ENCODE results near the gene WSCD1.

Gene WSCD1

DNA sequence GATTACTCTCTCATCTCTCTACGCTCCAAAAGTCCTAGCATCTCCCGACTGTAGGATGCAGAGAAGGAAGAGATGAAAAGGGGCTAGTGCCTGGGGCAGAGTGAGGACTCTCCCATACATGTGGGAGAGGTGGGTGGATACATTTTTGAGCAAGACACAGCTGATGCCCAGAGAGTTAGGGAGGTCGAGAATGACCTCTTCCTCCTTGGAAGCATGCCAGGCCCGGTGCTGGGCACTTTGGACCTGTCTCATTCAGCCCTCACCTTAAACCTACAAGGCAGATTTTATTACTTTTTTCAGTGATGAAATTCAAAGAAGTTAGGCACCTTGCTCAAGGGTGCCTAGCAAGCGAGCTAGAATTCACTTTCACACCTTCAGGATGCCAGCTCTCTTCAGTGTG is 38.2 kb downstream of the WSCD1 start:
- DNase-seq (ENCODE audit: low spot score), result no peak

DNA sequence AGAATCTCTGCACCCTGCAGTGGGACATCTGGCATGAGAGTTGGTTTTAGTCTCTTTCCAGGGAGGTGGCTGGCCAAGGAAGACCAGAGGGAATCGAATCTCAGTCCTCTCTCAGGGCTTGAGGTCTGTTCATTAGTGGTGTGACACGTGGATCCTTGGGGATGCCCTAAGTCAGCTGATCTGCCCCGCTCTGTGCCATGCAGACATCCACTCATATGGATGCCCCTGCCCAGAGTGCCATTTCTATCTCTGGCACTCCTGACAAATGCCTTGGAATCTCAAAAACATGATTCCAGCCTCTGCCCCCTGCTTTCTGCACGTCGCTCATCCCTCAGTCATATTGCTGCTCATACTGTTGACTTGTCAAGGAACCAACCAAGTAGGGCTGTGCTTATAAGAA is 38.8 kb downstream of the WSCD1 start:
- no peak for DNase-seq (ENCODE audit: low spot score)

- DNase-seq (ENCODE audit: low spot score), result no peak
Observed at GRCh38 chr17:6109536-6109935, 39.4 kb downstream of the WSCD1 start.

DNA sequence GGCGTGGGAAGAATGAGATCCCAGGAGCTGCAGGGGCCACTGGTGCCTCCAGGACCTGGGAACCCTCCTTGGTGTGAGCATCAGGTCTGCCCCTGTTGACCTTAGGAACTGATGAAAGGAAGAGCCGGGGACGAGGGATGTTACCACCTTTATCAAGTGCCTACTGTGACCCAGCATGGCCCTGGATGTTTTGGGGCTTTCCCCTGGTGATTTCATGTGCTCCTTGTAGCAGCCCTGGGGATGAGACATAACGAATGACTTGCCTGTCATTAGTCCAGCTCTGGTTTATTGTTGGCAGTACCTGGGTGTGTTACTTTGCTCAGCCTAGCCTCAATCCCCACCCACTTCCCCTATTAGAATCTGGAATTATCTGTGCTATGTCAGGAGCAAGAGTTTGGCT is 39.9 kb downstream of the WSCD1 start:
- no peak for DNase-seq (ENCODE audit: low spot score)

GRCh38 chr17:6110592-6110991 is 40.4 kb downstream of the WSCD1 start:
- no peak for DNase-seq (ENCODE audit: low spot score)

DNA sequence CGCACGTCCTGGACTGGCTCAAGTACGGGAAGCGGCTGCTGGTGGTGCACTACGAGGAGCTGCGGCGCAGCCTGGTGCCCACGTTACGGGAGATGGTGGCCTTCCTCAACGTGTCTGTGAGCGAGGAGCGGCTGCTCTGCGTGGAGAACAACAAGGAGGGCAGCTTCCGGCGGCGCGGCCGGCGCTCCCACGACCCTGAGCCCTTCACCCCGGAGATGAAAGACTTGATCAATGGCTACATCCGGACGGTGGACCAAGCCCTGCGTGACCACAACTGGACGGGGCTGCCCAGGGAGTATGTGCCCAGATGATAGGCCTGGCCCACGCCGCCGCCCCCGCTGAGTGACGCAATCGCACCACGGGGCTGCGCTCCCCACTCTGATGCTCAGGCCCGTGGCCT is 50.2 kb downstream of the WSCD1 start:
- DNase-seq (ENCODE audit: low spot score), result no peak

DNA sequence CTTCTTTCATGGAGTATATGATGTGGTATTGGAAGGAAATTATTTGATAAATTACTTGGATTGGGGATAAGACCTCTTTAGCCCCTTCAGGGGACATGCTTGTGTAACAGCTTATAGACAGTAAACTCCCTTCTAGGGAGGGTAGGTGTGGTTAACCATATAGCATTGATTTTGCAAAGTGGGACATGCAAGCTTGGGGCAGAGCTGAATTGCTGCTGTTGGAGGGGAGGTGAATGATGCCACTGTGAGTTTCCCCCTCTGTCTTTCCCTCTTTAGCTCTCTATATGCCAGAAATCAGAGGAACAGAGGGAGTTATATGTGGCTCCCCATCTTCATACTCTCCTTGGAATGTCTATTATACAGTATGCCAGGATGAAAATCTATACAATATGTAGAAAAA is 54.7 kb downstream of the WSCD1 start:
- no peak for DNase-seq (ENCODE audit: low spot score)

- DNase-seq (ENCODE audit: low spot score), result no peak
Observed at GRCh38 chr17:6126768-6127167, 56.6 kb downstream of the WSCD1 start.

- DNase-seq (ENCODE audit: low spot score), result no peak
Observed at GRCh38 chr17:6134721-6135120, 64.5 kb downstream of the WSCD1 start.

DNA sequence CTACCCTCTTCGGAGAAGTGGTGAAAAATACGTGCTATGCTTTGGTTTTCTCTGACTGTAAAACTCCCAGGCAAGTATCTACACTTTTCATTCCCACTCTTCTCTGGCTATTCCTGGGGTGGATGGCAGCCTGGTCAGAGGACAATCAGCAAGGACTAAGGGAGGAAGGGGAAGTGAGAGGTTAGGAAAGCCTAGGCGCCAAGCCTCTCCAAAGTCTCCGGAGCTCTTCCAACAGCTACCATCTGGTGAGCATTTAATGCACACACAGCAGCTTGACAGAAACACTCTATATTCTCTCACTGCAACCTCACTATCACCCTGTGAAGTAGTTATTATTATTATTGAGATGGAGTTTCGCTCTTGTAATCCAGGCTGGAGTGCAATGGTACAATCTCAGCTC is 65.1 kb downstream of the WSCD1 start:
- DNase-seq (ENCODE audit: low spot score), result no peak

GRCh38 chr17:6135996-6136395 is 65.8 kb downstream of the WSCD1 start:
- DNase-seq (ENCODE audit: low spot score), result no peak

GRCh38 chr17:6137716-6138502 is 67.7 kb downstream of the WSCD1 start:
- no peak for DNase-seq (ENCODE audit: low spot score)

DNA sequence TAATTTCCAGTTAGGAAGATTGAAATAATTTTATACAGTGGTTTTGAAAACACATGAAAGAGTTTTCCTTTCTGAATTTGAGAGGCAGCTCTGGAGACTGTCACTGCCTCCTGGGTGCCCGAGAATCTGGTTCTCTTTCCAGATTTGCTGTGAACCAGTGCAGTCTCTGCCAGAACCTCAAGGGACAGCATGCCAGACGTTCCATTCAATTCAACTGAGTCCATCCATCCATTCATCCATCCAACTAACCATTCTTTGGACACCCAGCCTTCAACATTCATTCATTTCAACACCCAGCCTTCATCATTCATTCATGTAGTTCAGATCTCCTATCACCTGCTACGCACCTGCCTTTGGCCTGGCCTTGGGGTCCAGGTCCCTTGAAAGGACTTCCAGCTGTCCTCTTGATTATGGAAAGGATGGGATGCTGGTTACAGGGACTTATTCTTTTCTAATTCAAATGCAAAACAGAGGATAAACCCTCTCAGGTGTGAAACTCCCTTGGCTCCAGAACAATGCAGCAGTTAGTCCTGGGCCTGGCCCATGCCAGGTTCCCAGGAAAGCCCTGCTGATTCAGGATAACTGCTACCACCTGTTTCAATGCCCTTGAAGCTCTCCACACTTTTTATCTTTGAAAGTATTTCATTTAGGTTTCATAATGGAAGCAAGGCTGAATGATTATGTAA is 68.7 kb downstream of the WSCD1 start:
- DNase-seq (ENCODE audit: low spot score), result no peak

DNA sequence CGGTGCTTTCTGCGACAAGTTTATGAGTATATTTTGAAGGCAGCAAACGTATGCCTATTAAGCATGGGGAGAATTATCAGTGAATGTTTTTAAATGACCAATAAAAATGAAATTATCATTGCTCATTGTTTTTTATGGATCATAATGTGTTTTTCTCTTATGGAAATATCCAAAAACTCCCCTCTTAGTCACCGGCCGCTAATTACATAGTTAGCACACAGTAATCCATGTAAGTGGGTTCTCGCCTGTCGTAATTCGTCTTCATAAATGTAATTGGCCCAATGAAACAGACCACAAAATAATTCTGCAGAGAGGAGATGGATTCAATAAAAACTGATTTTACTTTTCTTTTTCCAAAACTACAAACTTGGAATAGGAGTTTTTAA is 69.3 kb downstream of the WSCD1 start:
- DNase-seq (ENCODE audit: low spot score), result no peak

DNA sequence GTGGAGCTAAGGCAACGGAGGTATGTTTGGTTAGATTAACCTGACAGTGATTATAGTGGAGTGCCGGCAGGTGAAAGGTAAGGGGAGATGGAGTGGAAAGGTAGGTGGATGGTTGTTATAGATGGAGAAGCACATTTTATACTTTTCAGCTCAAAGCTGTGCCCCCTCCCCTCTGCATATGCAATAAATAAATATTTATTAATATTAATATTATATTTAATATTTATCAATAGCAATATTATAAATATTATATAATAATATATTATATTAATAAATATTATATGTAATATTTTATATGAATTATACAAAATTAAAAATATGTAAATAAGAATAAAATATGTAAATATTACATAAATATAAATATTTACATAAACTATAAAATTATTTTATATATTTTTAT is 70.0 kb downstream of the WSCD1 start:
- no peak for DNase-seq (ENCODE audit: low spot score)

- no peak for DNase-seq (ENCODE audit: low spot score)
Observed at GRCh38 chr17:6140728-6141330, 70.7 kb downstream of the WSCD1 start.

GRCh38 chr17:6142701-6143100 is 72.5 kb downstream of the WSCD1 start:
- DNase-seq (ENCODE audit: low spot score), result no peak

- DNase-seq (ENCODE audit: low spot score), result no peak
Observed at GRCh38 chr17:6145946-6146345, 75.8 kb downstream of the WSCD1 start.

GRCh38 chr17:6147042-6147441 is 76.9 kb downstream of the WSCD1 start:
- DNase-seq (ENCODE audit: low spot score), result no peak

- DNase-seq (ENCODE audit: low spot score), result no peak
Observed at GRCh38 chr17:6153375-6153774, 83.2 kb downstream of the WSCD1 start.

DNA sequence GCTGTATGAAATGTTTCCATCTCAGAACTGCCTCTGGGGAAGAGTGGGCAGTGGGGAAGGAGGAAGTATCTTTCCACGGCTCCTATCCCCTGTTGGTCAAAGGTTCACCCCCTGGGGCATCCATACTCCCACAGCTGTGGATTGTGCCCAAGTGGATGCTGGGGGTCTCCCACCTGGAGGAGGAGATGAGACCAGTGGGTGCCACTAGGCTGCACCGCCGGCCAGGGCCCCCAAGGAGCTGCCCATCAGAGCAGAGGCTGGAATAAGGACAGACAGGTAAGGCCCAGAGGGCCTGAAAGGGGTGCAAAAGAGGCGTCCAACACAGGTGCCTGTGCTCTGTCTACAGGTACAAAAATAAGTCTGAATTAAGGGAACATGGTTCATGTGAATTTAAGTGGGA is 87.5 kb downstream of the WSCD1 start:
- no peak for DNase-seq (ENCODE audit: low spot score)

- DNase-seq (ENCODE audit: low spot score), result no peak
Observed at GRCh38 chr17:6159541-6160231, 89.5 kb downstream of the WSCD1 start.

- DNase-seq (ENCODE audit: low spot score), result no peak
Observed at GRCh38 chr17:6160232-6160555, 90.0 kb downstream of the WSCD1 start.

Measured in hematopoietic multipotent progenitor cell treated with erythropoietin and hydrocortisone succinate and interleukin-3 and kit ligand, for 15 days (in vitro differentiated cells).